ENCODE measurements around the gene SCYGR5. TPM values are rescaled to one million over a fixed set of nuclear protein-coding genes. Genes with fewer than 3 reads are reported as not detected.

SCYGR5 gene
- total RNA-seq, 2 experiments from 2014 or later = not detected

DNA sequence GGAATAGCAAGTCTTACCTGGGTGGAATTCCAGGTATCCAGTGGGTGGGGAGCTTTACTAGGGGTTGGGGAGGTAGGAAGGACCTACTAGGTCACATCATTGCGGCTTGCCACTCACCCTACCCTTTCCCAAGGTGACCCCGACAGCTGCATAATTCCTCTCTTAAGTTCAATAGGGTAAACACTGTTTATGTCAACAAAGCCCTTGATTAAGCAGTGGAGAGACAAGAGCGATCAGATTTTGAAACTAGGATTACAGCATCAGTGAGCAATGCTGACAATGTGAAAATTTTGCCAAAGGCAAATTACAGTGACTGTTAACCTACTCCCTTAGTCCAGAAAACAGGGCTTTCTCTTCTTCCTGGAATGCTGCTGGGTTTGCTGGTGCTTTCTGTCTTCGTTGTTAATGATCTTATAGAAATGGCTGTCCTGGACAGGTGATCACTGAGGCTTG lies 36.7 kb downstream of the SCYGR5 start:
- DNase-seq (no peak), ATAC-seq (ENCODE audit: low read depth) (no peak)
- Mint-ChIP-seq H3K27me3 (peaks cover 1% of the 10 kb centered on the region), H3K9me3 (no peaks in the 10 kb centered on the region), H3K27ac (no peak overlapping the region), H3K4me1 (no peaks in the 10 kb centered on the region), H3K36me3 (no peaks in the 10 kb centered on the region), H3K4me3 (no peak overlapping the region)
- POLR2A ChIA-PET = interaction anchor here (0.6 kb wide), 1 partner anchor 1584 kb away, joined by 3 read pairs; no protein-coding TSS in a partner anchor

DNA sequence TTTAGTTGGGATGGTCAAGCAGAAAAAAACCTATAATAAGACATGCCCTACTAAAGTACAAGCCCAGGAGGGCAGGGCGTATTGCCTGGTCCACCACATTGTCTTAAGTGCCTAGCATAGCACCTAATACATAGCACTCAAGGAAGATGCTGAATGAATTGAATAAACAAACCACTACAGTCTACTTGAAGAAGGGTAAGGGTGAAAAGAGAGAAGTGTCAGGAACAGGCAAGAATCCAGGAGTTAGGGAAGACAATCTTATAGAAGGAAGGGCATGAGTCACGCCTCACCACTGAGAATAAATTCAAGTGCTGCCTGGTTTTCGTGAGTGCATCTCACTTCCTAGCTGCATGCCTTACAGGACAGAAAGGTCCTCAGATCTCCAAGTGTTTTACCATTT lies 37.4 kb downstream of the SCYGR5 start:
- Mint-ChIP-seq H3K9me3 (no peaks in the 10 kb centered on the region), H3K4me1 (no peaks in the 10 kb centered on the region), H3K36me3 (no peaks in the 10 kb centered on the region), H3K27me3 (no peaks in the 10 kb centered on the region), H3K27ac (no peak overlapping the region), H3K4me3 (no peak overlapping the region)
- DNase-seq (no peak), ATAC-seq (ENCODE audit: low read depth) (no peak)
- POLR2A ChIA-PET = no interaction called here

- H3K4me1 Mint-ChIP-seq = no peaks in the 10 kb centered on the region
- no peak for DNase-seq
- H3K27me3 Mint-ChIP-seq = no peaks in the 10 kb centered on the region
- POLR2A ChIA-PET = no interaction called here
- no peaks in the 10 kb centered on the region for H3K36me3 Mint-ChIP-seq
- H3K4me3 Mint-ChIP-seq = no peak overlapping the region
- H3K9me3 Mint-ChIP-seq = no peaks in the 10 kb centered on the region
- H3K27ac Mint-ChIP-seq = no peak overlapping the region
- ATAC-seq (ENCODE audit: low read depth) = no peak
These were observed 40.3 kb downstream of the SCYGR5 start for GRCh38 chr2:227706859-227707258.

GRCh38 chr2:227707390-227707789 lies 40.8 kb downstream of the SCYGR5 start:
- H3K36me3 Mint-ChIP-seq = no peaks in the 10 kb centered on the region
- POLR2A ChIA-PET = no interaction called here
- no peaks in the 10 kb centered on the region for H3K4me1 Mint-ChIP-seq
- DNase-seq (no peak), ATAC-seq (ENCODE audit: low read depth) (no peak)
- no peak overlapping the region for H3K4me3 Mint-ChIP-seq
- no peak overlapping the region for H3K27ac Mint-ChIP-seq
- peaks cover 3% of the 10 kb centered on the region for H3K27me3 Mint-ChIP-seq
- no peaks in the 10 kb centered on the region for H3K9me3 Mint-ChIP-seq

GRCh38 chr2:227710986-227711385 lies 44.4 kb downstream of the SCYGR5 start:
- POLR2A ChIA-PET = no interaction called here
- Mint-ChIP-seq H3K9me3 (no peaks in the 10 kb centered on the region), H3K36me3 (no peaks in the 10 kb centered on the region), H3K27ac (no peak overlapping the region), H3K27me3 (peaks cover 12% of the 10 kb centered on the region), H3K4me1 (no peaks in the 10 kb centered on the region), H3K4me3 (no peak overlapping the region)
- ATAC-seq (ENCODE audit: low read depth) (no peak), DNase-seq (no peak)

DNA sequence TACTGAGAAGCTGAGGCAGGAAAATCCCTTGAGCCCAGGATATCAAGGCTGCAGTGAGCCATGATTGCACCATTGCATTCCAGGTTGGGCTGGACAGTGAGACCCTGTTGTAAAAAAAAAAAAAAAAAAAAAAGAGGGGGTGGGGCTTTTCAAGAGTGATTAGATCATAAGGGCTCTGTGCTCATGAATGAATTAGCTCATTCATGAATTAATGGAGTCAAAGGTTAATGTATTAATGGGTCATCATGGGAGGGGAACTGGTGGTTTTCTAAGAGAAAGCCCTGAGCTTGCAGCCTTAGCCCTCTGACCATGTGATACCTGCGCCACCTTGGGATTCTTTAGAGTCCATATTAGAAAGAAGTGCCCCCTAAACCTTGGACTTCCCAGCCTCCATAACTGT lies 46.7 kb downstream of the SCYGR5 start:
- no peaks in the 10 kb centered on the region for H3K9me3 Mint-ChIP-seq
- H3K36me3 Mint-ChIP-seq = no peaks in the 10 kb centered on the region
- ATAC-seq (ENCODE audit: low read depth) = no peak
- H3K4me1 Mint-ChIP-seq = no peaks in the 10 kb centered on the region
- no peak overlapping the region for H3K27ac Mint-ChIP-seq
- POLR2A ChIA-PET = no interaction called here
- no peak overlapping the region for H3K4me3 Mint-ChIP-seq
- no peak for DNase-seq
- H3K27me3 Mint-ChIP-seq = peaks cover 30% of the 10 kb centered on the region

DNA sequence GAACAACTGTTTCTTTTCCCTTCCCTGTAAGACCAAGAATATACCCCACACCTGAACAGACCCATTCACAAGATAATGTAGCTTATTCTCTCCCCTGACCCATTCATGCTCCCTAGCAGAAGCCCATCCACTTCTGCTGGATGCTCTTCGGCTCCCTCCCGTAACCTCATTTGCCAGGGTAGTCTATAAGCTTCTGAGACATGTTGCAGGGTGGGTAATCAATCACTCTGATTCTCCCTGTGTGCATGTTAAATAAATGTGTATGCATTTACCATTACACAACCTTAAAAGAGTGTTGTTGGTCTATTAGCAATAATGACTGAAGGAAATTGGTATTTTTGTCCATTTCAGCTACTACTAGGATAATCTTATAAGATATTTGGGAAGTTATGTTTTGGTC lies 49.9 kb downstream of the SCYGR5 start:
- ATAC-seq (ENCODE audit: low read depth) = no peak
- DNase-seq = no peak
- Mint-ChIP-seq H3K27ac (no peak overlapping the region), H3K9me3 (no peaks in the 10 kb centered on the region), H3K36me3 (no peaks in the 10 kb centered on the region), H3K4me3 (no peak overlapping the region), H3K27me3 (peaks cover 39% of the 10 kb centered on the region), H3K4me1 (no peaks in the 10 kb centered on the region)
- POLR2A ChIA-PET = no interaction called here

Other genes starting within 250 kb of the SCYGR5 start
- 10 to 100 TPM; 57.9 to 59.2 TPM for gene AGFG1, start 194.6 kb upstream of the SCYGR5 start, total RNA-seq
- gene SCYGR2, start 67.9 kb upstream of the SCYGR5 start, total RNA-seq = not detected
- not detected for gene SCYGR3, start 52.0 kb upstream of the SCYGR5 start, total RNA-seq
- gene SCYGR4, start 49.3 kb upstream of the SCYGR5 start, total RNA-seq = not detected
- not detected for gene SLC19A3, start 51.2 kb downstream of the SCYGR5 start, total RNA-seq
- not detected for gene SCYGR6, start 58.0 kb downstream of the SCYGR5 start, total RNA-seq
- not detected for gene SCYGR7, start 61.5 kb downstream of the SCYGR5 start, total RNA-seq
- not detected for gene SCYGR8, start 79.1 kb downstream of the SCYGR5 start, total RNA-seq
- not detected for gene CCL20, start 147.0 kb downstream of the SCYGR5 start, total RNA-seq
- not detected for gene DAW1, start 204.8 kb downstream of the SCYGR5 start, total RNA-seq